MM.1S (cell line): ENCODE results near the gene RWDD4.
"Not testable (repeated sequence)": the region's sequence is repeated elsewhere in the genome, so short reads cannot be mapped to it uniquely, and the experiment has no call there.

Experiments
- DNase-seq: peaks from one replicate; pipeline ENCODE4 v3.0.0-alpha.2; 2015
- H2AFZ ChIP-seq: fragments of 300-600 bp; sonication (generic); 2 replicates; pipeline ENCODE4 v1.6.0; 2016; ENCODE audit warnings: antibody characterized with exemption, low read length
- H3F3A ChIP-seq: fragments of 300-600 bp; sonication (generic); 2 replicates; pipeline ENCODE4 v1.6.1; 2016; ENCODE audit warnings: mild to moderate bottlenecking, antibody characterized with exemption, low read length, moderate library complexity, mixed read lengths; ENCODE audit not compliant: insufficient read depth
- H3K27ac ChIP-seq: fragments of 300-600 bp; sonication (generic); 2 replicates; pipeline ENCODE4 v1.5.1; 2016; ENCODE audit warnings: mild to moderate bottlenecking, low read length
- H3K27me3 ChIP-seq: fragments of 300-600 bp; sonication (generic); replicated peaks from 2 replicates; pipeline ENCODE4 v1.6.0; 2016; ENCODE audit warnings: low read length; ENCODE audit not compliant: insufficient read depth
- H3K36me3 ChIP-seq: fragments of 300-600 bp; sonication (generic); replicated peaks from 2 replicates; pipeline ENCODE4 v1.6.1; 2016; ENCODE audit warnings: mild to moderate bottlenecking, low read length, mixed read lengths; ENCODE audit not compliant: insufficient read depth
- H3K4me1 ChIP-seq: fragments of 300-600 bp; sonication (generic); 2 replicates; pipeline ENCODE4 v1.6.1; 2016; ENCODE audit warnings: low read length, mixed read lengths
- H3K4me2 ChIP-seq: fragments of 300-600 bp; sonication (generic); 2 replicates; pipeline ENCODE4 v1.6.0; 2016; ENCODE audit warnings: low read depth, low read length
- H3K4me3 ChIP-seq: fragments of 300-600 bp; sonication (generic); 2 replicates; pipeline ENCODE4 v1.5.1; 2016; ENCODE audit warnings: low read length, mixed read lengths
- H3K79me2 ChIP-seq: fragments of 300-600 bp; sonication (generic); 2 replicates; pipeline ENCODE4 v1.6.1; 2016; ENCODE audit warnings: mixed run types, low read length, mixed read lengths
- H3K9ac ChIP-seq: fragments of 300-600 bp; sonication (generic); 2 replicates; pipeline ENCODE4 v1.6.1; 2016; ENCODE audit warnings: low read length, mixed read lengths
- H3K9me2 ChIP-seq: fragments of 300-600 bp; sonication (generic); replicated peaks from 2 replicates; pipeline ENCODE4 v1.6.1; 2016; ENCODE audit warnings: mild to moderate bottlenecking, low read length, mixed read lengths; ENCODE audit not compliant: insufficient read depth
- H3K9me3 ChIP-seq: fragments of 300-600 bp; sonication (generic); replicated peaks from 2 replicates; pipeline ENCODE4 v1.6.1; 2016; ENCODE audit warnings: mild to moderate bottlenecking, low read length, mixed read lengths; ENCODE audit not compliant: insufficient read depth
- H4K20me1 ChIP-seq: fragments of 300-600 bp; sonication (generic); 2 replicates; pipeline ENCODE4 v1.6.1; 2016; ENCODE audit warnings: mild to moderate bottlenecking, low read length, moderate library complexity, mixed read lengths; ENCODE audit not compliant: insufficient read depth
- EZH2 ChIP-seq: fragments of 300-600 bp; sonication (generic); optimal IDR thresholded peaks from 2 replicates; pipeline ENCODE3; 2017; ENCODE audit warnings: low read depth, mild to moderate bottlenecking, antibody characterized with exemption, low read length, mixed read lengths
- EZH2phosphoT487 ChIP-seq: fragments of 300-600 bp; sonication (generic); IDR thresholded peaks from 2 replicates; pipeline ENCODE4 v1.6.1; 2018; ENCODE audit warnings: antibody characterized with exemption, low read length
- TF ChIP-seq, protein P1 (sequence below): fragments of 300-600 bp; sonication (generic); IDR thresholded peaks from 2 replicates; pipeline ENCODE4 v1.5.1; 2016; ENCODE audit warnings: antibody characterized with exemption, low read length, mixed read lengths

The RWDD4 gene

DNA sequence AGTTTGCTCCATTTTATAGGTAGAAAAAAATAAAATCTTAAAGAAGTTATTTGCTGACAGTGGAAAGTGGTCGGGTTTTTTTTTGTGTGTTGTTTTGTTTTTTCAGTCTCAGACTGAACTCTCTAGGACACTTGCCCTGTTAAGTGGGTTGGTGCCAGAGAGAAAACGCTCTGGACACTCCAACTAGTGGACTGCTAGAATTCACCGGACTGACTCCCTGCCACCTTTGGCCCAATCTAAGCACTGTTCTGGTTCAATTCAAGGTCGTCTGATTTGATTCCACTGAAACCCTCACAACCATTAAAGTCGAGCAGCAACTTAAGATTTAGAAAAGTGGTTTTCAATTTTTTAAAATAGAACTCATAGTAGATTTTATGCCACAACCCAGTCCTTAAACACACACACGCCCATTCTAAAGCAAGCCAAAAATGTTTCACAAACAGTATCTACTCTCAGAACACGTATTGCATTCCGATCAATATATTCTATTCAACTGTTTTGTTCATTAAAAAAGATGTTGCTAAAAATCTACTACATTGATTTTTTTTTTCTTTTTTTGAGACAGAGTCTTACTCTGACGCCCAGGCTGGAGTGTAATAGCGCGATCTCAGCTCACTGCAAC is 27.3 kb downstream of the RWDD4 start:
- H3K79me2 ChIP-seq, result no peaks in the 10 kb centered on the region
- no peaks in the 10 kb centered on the region for H3F3A ChIP-seq
- no peaks in the 10 kb centered on the region for H3K9me2 ChIP-seq
- H3K9me3 ChIP-seq, result no peaks in the 10 kb centered on the region
- no peak overlapping the region for H3K4me3 ChIP-seq
- no peaks in the 10 kb centered on the region for H4K20me1 ChIP-seq
- H3K36me3 ChIP-seq, result no peaks in the 10 kb centered on the region
- H3K27me3 ChIP-seq, result no peaks in the 10 kb centered on the region
- no peak for DNase-seq
- H2AFZ ChIP-seq, result no peak overlapping the region
- no peaks in the 10 kb centered on the region for H3K4me1 ChIP-seq
- H3K27ac ChIP-seq, result no peak overlapping the region
- no peak overlapping the region for H3K4me2 ChIP-seq
- H3K9ac ChIP-seq, result no peak overlapping the region
- TF ChIP-seq EZH2 (no peak), EZH2phosphoT487 (no peak)
- TF ChIP-seq, protein P1, sequence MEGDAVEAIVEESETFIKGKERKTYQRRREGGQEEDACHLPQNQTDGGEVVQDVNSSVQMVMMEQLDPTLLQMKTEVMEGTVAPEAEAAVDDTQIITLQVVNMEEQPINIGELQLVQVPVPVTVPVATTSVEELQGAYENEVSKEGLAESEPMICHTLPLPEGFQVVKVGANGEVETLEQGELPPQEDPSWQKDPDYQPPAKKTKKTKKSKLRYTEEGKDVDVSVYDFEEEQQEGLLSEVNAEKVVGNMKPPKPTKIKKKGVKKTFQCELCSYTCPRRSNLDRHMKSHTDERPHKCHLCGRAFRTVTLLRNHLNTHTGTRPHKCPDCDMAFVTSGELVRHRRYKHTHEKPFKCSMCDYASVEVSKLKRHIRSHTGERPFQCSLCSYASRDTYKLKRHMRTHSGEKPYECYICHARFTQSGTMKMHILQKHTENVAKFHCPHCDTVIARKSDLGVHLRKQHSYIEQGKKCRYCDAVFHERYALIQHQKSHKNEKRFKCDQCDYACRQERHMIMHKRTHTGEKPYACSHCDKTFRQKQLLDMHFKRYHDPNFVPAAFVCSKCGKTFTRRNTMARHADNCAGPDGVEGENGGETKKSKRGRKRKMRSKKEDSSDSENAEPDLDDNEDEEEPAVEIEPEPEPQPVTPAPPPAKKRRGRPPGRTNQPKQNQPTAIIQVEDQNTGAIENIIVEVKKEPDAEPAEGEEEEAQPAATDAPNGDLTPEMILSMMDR, result no peak

GRCh38 chr4:183627979-183628588 is 30.9 kb downstream of the RWDD4 start:
- no peak overlapping the region for H3K4me2 ChIP-seq
- H3K9me3 ChIP-seq, result no peaks in the 10 kb centered on the region
- H3K4me3 ChIP-seq, result no peak overlapping the region
- H3K4me1 ChIP-seq, result no peaks in the 10 kb centered on the region
- H3K27ac ChIP-seq, result no peak overlapping the region
- no peak for DNase-seq
- no peaks in the 10 kb centered on the region for H3K79me2 ChIP-seq
- no peaks in the 10 kb centered on the region for H3F3A ChIP-seq
- TF ChIP-seq EZH2, result no peak
- TF ChIP-seq, protein P1, result no peak
- TF ChIP-seq EZH2phosphoT487, result no peak
- H3K36me3 ChIP-seq, result no peaks in the 10 kb centered on the region
- H2AFZ ChIP-seq, result no peak overlapping the region
- no peak overlapping the region for H3K9ac ChIP-seq
- H3K27me3 ChIP-seq, result no peaks in the 10 kb centered on the region
- H3K9me2 ChIP-seq, result no peaks in the 10 kb centered on the region
- no peaks in the 10 kb centered on the region for H4K20me1 ChIP-seq

DNA sequence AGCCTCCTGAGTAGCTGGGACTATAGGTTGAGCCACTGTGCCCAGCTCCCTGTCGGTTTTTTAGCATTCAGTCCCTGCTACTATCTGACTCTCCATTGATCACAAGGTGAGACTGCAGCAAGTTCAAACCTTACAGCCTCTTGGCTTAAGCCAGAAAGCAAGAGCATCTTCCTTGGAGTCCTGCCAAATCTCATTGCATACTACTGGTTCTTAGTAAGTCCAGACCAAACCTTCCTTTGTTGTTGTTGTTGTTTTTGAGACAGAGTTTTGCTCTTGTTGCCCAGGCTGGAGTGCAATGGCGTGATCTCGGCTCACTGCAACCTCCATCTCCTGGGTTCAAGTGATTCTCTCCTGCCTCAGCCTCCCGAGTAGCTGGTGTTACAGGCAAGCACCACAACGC is 31.7 kb downstream of the RWDD4 start:
- H3K79me2 ChIP-seq, result not testable (repeated sequence)

GRCh38 chr4:183626168-183626567 is 32.8 kb downstream of the RWDD4 start:
- H3K4me2 ChIP-seq, result no peak overlapping the region
- H3K79me2 ChIP-seq, result no peaks in the 10 kb centered on the region
- H3K36me3 ChIP-seq, result no peaks in the 10 kb centered on the region
- H4K20me1 ChIP-seq, result no peaks in the 10 kb centered on the region
- TF ChIP-seq EZH2phosphoT487 (no peak), EZH2 (no peak)
- TF ChIP-seq, protein P1, result no peak
- no peak for DNase-seq
- H3K4me3 ChIP-seq, result no peak overlapping the region
- no peaks in the 10 kb centered on the region for H3K4me1 ChIP-seq
- H3F3A ChIP-seq, result no peaks in the 10 kb centered on the region
- no peak overlapping the region for H3K9ac ChIP-seq
- H3K9me3 ChIP-seq, result no peaks in the 10 kb centered on the region
- H3K27ac ChIP-seq, result no peak overlapping the region
- H3K27me3 ChIP-seq, result no peaks in the 10 kb centered on the region
- no peaks in the 10 kb centered on the region for H3K9me2 ChIP-seq
- H2AFZ ChIP-seq, result no peak overlapping the region

More for the DNA sequence above, 31.7 kb downstream of the RWDD4 start:
- H4K20me1 ChIP-seq, H3K9me2 ChIP-seq, H3K4me2 ChIP-seq, H2AFZ ChIP-seq, H3K4me3 ChIP-seq, H3K27ac ChIP-seq, H3K4me1 ChIP-seq, H3K9ac ChIP-seq, H3F3A ChIP-seq, H3K36me3 ChIP-seq, H3K27me3 ChIP-seq, DNase-seq, H3K9me3 ChIP-seq: not testable (repeated sequence)
